GM18519 (cell line): ENCODE measurements around the gene TMEM53.

ENCODE experiments used
- ATAC-seq: cut with Tn5 transposase; IDR thresholded peaks from one replicate; pipeline ENCODE4 v1.9.1; 2021; ENCODE audit warnings: mild to moderate bottlenecking, moderate library complexity; ENCODE audit not compliant: unreplicated experiment, low FRiP score

TMEM53 gene

DNA sequence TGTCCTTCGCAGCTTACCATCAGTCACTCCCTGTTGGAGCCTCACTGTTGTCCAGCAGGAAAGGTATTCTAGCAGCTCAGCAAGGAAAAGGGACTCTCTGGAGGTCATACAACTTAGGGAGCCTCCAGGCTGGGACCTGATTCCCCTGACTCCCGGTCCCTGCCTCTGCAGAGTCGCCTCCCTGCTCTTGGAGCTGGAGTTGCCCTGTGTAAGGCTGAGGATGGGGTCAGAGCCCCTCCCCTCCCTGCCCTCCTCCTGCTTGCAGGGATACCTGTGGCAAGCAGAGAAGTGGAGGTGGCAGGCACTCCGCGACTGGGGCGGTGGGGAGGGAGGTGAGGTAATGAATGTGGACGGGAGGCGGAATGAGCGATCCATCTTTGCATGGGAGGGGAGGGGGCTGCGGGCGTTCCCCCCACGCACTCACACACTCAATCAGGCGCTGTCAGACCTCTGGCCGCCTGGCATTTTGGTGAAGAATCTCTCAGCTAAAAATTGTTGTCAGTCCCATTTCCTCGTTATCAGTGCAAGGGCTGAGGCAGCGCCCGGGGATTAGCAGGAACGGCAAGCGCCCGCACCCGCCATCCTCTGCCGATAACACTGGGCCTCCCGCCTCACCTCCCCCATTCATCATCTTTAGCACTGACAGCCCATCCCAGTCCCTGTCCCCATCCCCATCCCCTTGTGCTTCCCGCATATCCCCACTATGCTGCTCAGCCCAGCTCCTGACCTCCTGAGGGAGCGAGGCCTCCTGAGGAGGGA lies 64.3 kb downstream of the TMEM53 start:
- ATAC-seq = no peak

DNA sequence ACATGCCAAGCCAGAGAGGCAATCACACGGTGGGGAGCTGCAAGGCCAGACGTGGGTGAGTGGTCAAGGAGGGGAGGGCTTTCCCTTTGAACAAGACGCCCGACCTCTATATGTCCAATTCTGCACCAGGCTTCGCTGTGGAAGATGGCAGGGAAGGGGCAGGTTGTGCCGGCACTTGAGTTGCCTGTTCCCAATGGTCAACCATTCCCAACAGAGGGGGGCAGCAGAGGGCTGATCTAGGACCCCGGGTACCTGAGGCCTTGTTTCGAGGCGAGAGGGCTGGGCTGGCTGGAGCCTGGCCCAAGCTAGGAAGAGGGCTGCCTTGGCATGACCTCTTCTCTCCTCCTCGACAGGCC lies 64.9 kb downstream of the TMEM53 start:
- ATAC-seq = no peak

DNA sequence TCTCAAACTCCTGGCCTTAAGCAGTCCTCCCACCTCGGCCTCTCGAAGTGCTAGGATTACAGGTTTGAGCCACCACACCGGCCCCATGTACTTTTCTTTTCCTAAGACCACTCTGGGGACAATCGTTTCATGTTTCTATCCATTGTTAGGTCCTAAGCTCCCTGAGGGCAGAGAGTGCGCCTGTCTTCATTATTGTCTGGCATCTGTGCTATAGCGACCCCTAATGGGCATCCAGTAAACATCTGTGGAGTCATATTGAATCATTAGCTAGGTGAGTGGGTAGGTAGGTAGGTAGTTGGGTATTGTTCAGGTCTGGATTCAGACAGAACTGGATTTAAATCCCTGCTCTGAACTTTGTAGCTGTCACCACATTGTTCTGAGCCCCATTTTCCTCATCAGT lies 66.1 kb downstream of the TMEM53 start:
- ATAC-seq = no peak

DNA sequence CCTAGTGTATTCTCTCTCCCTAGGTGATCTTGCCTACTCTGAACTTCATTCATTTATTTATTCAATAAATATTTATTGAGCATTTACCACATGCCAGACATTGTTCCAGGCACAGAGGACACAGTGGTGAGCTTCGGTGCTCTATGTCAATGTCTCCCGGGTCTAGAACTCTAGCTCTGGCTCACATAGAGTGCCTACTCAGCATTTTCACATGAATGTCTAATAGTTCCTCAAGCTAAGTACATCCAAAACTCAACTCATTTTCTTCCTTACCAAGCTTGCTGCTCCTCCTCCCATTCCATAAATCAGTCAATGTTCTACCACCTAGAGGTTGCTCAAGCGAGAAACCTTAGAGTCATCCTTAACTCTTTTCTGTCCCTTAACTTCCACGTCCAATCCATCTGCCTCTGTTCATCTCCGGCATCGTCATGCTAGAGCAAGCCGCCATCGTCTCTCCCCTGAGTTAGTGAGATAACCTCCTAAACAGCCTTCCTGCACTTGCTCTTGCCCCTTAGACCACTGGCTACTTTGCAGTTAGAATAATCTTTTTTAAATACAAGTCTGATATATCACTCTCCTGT lies 67.5 kb downstream of the TMEM53 start:
- ATAC-seq = no peak

DNA sequence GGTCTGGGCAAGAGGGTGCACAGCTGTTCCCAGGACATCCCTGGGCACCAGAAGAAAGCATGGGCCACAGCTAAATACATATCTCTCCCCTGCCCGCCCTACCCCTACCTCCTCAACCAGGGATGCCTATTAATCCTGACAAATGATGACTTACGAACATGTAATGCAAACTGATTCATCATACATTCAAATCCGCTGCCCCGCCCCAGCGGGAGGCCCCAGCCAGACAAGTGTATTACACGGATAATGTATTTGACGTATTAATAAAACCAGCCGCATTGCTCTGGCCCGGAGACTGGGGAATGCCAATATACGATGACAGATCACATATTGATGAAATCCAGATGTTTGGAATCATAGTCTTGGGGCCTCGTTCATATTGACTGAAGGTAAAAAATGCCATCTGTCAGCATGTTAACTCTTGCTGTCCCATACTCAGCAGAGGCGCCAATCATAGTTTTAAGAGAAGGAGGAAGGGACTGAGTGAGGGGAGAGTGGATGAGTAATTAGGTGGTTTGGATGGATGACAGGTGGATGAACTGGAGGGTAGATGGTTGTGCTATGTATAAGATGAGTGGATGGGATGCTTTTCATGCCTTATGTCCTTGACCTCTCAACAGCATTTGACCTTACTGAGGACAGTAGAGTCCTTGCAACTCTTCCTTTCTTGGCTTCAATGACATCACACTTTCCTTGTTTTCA lies 68.2 kb downstream of the TMEM53 start:
- no peak for ATAC-seq

DNA sequence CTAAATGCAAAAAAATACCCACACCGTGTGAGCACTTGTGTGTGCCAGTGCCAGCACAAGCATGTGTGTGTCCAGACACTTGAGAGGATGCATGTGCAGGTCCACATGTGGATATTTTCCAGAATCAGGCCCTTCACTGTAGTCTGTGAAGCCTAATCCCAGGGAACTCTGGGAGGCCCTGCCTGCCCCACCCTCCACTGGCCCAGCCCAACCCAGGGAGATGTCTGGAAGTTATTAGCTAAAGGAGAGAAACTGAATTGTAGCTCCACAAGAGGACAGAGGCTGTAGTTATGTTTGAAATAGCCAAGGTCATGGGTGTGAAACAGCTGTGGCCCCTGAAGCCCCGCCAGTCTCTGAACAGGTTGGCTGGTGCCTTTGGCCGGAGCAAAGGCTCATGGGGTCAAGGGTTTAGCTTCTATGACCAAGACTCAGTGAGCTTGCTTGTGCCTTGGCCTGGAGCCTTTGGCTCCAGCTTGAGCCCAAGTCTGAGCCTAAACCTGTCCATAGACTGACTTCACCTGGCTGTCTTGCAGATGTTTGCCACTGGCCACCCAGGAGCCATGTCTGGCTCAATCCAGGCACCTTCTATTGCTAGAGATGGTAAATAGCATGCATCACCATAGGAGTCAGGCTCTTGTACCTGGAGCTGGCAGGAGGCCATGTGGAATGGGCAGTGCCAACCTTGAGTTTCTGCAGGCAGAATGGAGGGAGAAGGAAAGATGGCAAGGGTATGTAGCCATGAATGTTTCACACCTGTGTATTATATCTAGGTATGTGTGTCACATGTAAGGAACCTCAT lies 69.9 kb downstream of the TMEM53 start:
- no peak for ATAC-seq

DNA sequence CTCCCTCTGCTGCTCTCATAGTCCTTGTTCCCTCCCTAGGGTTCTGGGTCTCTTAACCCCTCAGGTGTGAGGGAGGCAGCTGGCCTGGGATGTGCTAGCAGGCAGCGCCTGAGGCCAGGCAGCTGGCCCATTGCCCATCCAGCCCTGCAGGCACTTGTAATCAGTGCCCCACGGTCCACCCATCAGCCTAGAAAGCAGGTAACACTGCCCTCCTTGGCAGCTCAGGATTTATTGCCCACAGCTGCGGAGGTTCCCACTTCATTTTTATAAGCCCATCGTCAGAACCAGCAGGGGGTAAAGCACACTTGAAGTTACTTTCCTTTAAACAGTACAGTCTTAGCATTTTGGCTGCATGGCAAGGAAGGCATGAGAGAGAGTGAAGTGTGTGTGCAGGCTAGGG lies 70.6 kb downstream of the TMEM53 start:
- ATAC-seq = no peak
